HG02763 (cell line): ENCODE results near the gene PCBP4.

Source experiments
- ATAC-seq: cut with Tn5 transposase; IDR thresholded peaks from one replicate; pipeline ENCODE4 v1.9.1; 2021; ENCODE audit warnings: mild to moderate bottlenecking, moderate library complexity; ENCODE audit not compliant: unreplicated experiment

The PCBP4 gene

DNA sequence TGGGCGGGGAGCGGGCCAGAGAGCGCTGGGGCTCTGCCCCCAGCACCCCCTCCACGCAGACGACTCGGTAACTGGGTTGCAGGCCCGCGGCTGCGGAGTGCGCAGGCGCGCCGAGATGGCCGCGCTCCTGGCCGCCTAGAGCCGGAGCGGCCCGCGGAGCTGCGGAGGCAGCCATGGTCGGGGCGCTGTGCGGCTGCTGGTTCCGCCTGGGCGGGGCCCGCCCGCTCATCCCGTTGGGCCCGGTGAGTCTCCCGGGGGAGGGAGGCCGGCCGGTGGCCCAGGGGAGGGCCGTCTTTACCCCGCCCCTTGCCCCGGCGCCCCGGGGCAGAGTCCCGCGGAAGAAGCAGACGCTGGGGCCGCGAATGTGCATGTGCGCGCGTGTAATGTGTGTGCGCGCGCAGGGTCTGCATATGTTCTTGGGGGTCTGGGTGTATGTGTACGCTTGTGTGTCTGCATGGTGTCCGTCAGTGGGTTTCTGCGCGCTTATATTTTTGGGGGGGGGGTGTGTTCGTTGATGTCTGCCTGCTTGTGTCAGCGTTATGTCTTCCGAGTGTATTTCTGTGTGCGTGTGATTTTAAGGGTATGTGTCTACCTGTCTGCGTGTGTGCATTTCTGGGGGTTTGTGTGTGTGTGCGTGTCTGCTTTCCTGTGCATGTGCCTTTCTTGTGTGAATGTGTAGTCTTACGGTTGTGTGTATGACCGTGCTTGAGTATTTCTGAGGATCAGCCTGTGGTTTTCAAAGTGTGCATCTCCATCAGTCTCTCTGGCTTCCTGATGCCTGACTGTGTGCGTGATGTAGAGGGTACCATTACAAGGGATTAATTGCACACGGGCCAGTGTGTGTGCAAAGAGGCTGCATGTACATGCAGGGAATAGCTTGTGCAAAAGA lies 8.0 kb upstream of the PCBP4 start, which contains the start of gene ABHD14A:
Gene ABHD14A, plus strand, starts transcription at position 102 of the 889 bp plus-strand sequence. Its CDS starts 72 bp downstream, at position 174.
- ATAC-seq: peak; percentile 57

DNA sequence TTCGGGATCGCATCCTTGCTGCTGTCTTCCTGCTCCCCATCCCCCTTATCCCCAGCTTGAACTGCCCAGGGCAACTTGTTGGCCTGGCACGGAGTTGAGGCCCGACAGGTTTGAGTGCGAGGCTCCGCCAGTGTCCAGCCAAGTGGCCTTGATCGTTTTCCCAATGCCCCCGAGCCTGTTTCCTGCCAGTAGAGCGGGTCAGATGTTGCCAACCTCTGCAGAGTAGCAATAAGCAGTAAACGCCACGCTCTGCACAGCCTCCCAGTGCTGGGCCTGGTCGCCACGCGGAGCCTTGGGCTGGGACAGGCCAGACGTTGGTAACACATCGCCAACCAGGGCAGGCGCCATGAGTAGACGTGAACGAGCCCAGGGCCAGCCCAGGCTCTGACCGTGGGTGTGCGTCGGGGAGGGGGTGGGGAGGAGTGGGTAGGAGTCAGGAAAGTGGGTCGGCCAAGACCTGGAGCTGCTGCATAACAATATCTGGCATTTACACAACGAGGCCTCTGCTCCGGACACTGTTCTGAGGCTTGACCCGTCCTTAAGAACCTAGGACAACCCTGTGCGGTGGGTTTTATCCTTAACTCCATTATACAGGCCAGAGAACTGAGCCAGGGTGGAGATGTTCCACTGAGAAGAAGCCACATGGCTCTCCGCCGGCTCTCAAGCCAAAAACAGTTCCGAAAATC lies 7.2 kb upstream of the PCBP4 start:
- ATAC-seq: no peak

DNA sequence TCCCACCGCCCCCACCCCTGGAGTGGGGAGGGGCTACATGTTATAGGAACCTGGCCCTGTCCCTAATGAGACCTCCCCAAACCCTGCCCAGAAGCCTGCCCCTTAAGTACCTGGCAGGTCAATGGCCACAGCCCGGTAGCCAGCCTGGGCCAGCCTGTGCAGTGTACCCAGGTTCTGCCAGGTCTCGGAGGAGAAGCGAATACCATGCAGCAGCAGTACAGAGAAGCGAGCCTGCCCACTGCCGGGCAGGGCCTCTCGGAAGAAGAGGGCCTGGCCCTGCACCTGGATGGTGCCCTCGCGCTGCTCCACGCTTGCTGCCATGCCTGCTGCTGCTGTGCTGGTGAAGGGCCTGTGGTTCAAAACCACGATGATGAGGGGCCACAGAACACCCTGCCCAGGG lies 4.1 kb upstream of the PCBP4 start:
- no peak for ATAC-seq

DNA sequence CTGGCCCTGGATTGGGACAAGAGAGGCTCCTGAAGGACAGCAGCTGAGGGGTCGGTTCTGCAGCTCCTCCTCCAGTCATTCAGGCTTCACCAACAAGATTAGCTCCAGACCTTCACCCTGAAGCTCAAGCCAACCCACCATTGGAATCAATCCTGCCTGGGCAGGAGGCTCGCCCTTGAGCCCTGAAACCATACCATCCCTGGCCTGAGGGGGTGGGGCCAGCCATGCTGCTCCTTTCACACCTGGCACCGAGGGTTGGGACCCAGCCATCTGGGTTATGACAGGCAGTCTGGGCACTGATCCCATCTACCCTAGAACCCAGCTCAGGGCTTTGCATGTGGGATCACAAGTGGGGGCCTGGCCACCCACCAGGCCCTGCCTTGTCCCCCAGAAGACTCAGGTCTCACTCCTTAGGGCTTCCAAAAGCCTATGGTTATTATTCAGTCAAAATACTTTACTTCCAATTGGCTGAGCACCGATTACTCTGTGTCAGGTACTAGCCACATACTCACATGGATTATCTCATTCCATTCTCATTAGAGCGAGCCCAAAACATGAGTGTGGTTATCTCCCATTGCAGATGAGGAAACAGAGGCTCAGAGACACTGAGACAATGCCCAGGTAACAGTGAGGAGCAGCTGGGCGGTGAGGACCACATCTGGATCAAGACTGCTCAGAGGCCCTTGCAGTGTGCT lies 3.5 kb upstream of the PCBP4 start:
- ATAC-seq: no peak

DNA sequence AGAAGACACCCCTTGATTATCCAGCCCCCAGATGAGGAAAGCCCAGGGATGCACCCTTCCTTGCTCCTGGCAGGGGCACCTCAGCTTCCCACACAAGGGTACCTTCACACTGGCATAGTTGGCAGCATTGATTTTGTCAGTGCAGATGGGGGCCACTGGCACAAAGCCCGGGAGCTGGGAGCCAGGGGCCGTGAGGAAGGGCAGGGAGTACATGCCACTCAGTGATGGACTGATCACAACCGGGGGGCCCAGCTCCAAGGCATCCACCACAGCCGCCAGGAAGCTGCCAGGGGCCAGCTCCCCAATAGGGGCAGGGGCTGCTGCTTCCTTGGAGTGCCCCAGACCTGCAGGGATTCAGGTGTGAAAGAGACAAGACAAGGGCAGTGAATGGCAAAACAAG lies 2.6 kb upstream of the PCBP4 start:
- ATAC-seq: no peak

DNA sequence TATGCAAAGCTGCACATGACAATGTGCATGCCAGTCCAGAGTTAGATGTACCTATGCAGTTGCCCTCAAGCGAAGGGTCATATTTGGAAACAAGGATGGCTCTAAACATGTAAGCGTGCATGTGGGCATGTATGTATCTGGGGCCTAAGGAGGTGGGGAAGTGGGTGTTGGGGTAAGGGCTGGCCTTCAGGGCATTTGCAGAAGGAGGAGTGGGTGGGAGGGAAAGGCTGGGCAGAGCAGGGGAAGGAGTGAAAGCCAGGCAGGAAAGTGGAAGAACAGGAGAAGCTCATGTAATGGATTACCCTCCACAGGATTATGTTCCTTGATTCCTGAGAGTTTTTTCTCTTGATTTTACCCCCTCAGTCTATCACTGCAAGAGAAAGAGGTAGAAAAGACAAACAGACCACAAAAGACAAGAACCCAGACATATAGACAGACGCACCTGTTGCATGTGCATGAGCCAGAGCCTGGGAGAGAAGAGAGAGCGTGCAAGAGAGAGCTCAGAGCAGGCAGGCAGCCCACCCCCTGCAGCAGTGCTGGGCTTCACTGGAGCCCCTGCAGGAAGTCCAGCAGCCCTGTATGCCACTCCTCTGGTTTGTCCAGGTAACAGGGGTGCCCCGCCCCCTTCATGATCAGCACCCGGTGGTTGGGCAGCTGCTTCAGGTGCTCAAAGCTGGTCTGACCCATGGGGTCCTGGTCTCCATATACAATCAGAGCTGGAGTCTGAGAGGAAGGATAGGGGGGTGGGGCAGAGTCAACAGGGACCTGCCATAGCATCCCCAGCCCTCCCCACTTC lies 1.8 kb upstream of the PCBP4 start:
- ATAC-seq: no peak

DNA sequence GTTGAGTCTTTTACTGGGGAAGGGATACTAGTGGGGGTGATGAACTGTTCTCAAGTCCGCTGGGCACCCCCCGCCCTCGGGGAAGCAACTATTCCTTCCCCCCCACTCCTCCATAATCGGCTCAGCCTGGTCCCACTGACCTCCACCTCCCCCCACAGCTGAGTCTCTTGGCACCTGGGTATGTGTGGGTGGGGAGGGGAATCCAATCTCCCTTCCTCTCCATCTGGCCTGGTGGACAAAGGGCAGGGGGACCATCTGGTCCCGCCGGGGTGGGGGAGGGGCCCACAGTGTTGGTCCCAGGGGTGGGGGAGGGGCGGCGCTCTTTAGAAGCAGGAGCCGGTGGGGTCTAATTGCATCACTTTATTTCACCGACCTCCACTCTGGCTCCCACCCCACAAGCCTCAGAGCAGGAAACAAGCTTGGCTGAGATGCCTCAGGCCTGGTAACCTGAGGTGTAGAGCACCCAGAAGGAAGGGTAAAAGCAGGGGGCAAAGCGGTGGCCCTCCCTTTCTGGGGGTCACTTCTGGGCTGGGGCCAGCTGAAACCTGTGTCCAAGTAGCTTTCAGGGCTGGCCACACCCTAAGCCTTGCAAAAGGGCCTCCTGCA lies 1.0 kb upstream of the PCBP4 start:
- ATAC-seq: no peak

DNA sequence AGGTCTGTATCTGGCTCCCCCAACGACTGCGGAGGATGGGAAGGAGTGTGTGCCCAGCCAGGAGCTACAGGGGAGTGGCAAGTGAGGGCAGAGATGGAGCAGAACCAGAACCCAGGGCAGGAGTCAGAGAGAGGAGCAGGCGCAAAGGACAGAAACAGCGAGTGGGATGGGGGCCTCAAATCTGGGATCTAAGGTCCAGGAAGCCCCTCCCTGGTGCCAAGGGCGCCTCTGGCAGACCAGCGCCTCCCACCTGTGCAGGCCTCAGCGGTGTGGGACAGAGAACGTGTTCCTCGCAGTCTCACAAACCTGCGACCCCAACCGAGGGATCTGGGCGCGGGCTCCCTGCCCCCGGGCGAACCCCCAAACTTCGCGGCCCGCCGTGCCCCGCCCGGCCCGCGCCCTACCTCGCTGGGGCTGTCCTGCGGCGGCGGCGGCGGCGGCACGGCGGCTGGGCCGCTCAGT lies 301 bp downstream of the PCBP4 start:
- no peak for ATAC-seq

DNA sequence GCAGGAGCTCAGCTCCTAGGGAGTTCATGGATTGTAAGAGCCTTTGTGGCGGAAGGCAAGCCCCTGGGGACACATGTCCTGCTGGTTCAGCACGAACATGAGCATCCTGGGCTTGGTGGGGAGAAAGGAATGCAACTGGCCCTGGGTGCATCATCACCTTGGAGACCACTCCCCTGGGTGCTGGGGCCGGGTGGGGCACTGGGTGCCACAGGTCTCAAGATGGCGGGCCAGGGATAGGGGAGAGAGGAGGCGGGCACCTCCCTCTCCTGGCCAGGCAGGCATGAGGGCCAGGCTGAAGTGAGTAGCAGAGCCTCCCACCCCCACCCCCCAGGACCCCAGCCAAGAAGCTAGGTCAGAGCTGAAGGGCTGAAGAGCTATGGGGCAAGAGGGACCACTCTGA lies 768 bp downstream of the PCBP4 start:
- no peak for ATAC-seq

DNA sequence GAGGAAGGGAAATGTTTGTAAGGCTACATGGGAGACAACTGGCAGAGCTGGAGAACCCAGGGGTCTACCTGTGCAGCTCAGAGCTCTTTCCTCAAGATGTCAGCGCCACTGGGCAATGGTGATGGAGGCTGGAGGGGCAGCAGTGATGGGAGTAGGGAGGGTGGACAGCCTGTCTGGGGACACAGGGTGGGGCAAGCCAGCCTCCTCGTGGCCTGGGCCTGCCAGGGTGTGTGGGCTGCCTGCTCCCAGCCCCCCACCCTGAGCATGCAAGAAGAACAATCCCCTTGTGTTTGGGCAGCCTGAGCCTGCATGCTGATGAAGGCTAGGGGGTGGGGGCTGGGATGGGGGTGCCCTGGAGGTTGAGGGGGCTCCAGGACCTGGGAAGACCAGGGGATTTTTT lies 1.2 kb downstream of the PCBP4 start:
- no peak for ATAC-seq

DNA sequence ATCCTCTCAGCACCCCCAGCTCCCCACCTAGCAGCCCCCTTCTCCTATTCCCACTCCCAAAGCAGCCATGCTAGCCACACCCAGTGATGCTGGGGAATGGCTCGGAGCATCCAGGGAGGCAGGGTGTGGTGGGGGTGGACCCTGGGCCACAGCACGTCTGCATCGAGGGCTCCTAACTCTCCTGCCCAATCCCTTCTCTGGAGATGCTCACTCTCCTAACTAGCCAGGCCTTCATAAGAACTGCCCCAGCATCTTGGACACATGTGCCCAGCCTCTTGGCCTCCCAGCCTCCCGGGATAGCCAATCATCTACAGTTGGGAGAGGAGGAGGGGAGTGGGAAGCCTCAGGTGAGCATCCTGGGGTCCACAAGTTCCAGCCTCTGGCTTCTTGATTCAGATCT lies 2.7 kb downstream of the PCBP4 start:
- ATAC-seq: no peak

DNA sequence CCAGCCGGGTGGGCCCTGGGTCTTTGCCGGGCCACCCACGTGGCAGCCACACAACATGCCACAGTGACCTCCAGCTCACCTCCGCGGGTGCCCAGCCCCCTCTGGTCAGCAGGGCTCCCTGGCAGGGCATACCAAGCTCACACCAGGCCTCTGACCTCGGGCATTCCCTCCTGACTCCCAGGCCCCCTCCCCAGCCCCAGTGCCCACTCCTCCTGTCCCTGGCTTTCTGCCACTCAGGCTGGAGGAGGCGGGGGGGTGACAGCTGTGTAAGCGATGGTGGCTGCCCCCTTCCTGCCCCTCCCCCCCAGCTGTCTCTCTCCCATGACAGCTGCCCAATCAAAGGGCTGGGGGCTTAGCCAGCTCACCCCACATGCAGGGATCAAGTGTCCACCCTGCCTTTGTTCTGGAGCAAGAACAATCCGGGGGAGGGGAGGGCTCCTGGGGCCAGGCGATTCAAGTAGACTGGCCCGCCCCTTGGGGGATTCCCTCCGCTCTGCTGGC lies 3.3 kb downstream of the PCBP4 start:
- ATAC-seq: no peak

DNA sequence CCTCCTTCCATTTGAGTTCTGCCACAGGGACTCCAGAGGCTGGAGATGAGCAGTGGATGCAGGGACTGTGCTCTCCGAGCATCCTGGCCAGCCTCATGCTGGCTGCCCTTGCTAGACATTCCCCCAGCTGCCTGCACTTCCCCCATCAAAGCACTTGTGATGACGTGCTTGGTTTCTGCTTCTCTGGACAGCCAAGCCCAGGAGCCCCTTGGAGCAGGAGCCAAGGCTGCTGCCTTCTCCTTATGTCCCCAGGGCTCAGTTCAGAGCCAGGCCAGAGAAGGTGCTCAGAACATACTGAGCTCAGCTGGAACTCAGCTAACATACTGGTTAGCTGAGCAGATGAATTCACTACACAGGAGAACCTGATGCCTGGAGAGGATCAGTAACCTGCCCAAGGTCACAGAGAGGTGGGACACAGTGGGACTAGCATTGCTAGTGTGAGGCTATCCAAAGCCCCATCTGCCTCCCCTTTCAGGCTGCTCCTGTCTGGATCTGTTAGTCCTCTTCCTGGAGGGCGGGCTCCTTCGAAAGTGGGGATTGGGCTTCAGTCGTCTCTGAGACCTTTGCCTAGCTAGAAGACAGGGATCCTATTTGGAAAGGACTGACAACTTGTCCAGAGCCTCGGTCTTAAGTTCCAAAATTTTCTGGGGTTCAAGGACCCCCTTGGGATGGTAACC lies 4.3 kb downstream of the PCBP4 start:
- no peak for ATAC-seq

DNA sequence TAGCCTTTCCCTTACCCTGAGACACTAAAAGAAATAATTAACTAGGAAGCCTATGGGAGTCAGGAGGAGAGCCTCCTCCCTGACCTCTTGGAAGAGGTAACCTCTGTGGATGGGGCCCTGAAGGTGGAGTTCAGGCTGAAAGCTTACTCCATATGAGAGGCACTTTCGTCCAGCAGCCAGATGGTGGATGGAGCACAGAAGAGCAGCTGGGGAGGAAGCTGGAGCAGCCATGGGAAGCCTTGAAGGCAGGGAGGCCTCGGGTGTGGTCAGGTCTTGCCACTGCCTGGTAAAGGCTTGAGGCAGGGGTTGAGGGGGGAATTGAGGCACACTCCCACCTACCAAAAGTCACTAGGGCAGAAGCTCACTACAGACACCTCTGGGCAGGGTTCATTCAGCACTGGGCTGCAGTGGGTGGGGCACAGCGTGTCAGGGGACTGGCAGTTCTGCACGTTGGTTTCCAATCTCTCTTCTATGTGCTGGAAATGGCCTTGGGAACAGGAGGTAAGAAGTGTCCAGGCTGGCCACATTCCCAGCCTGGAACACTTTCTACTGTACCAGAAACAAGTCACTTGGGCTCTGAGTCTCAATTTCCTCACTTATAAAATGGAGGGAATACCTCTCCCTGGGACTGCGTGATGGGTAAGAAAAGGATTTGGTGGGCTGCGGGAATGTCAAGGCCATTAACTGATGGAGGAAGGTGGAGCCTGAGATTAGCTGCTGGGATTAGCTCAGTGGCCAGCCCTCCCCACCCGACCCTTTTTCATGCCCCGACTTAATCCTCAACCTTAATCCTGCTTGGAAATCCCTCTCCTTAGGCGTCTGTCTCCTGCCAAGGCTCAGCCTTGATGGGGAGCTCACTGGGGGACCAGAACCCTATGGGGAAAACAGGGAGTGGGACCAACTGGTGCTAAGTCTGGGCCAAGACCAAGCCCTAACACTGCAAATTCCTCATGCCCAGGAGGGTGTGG lies 5.4 kb downstream of the PCBP4 start:
- no peak for ATAC-seq

DNA sequence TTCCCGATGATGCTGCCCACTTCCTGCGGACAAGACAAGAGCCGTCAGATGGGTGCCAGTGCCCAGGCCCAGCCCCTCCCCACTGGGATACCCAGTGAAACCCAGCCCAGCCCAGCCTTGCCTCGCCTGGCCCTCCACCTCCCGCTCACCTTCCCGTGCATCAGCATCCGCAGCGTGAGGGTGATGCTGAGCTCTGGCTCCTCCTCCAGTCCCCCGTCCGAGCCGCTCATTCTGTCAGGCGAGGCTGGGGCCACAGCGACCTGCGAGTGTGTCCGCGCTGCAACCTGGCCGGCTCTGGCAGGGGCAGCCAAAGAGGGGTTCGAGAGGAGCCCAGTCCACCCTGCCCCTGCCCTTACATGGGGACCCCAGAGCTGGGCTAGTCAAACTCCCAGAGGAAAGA lies 6.2 kb downstream of the PCBP4 start:
- ATAC-seq: no peak

DNA sequence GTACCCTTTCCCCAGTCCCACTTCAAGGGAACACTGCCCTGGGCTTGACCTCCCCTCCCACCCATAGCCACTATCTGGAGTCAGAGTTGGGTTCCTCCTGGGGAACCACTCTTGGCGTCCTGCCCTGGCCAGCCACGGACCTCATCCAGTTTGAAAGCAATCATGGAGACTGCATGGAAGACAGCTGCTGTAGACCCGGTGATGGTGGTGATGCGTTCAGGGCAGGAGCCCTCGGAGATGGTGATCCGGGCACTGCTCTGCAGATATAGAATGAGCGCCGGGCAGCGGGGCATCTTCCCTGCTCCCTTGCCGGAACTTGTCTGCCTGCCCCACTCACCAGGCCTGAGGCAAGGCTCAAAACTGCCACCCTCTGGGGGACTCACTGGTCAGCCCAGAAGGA lies 6.9 kb downstream of the PCBP4 start:
- ATAC-seq: no peak

DNA sequence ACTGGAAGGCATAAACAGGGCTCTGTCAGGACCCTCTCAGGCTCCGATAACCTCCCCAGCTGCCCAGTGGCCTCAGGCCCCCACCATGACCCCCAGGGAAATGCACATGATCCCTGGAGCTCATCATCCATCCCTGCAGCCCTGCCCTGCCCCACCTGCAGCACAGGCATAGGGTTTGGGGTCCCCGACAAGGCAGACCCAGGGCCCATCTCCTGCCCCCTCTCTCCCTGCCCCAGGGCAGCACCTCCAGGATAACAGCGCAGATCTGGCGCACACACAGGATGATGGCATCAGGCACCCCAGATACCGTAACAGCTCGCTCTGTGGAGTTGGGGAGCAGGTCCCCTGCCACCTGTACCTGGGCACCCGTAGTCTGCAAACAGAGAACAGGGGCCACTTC lies 7.6 kb downstream of the PCBP4 start:
- no peak for ATAC-seq
